Neural cell (in vitro differentiated cells): Measurements from ENCODE around the gene PLP1.

Source experiments
- CTCF ChIP-seq: fragments of 450-650 bp; IDR thresholded peaks from 2 replicates; pipeline ENCODE4 v1.5.1; 2014; ENCODE audit warnings: antibody characterized with exemption, mild to moderate bottlenecking, moderate library complexity; ENCODE audit not compliant: poor library complexity, severe bottlenecking
- EP300 ChIP-seq: fragments of 450-650 bp; conservative IDR thresholded peaks from 2 replicates; pipeline ENCODE4 v1.6.1; 2014; ENCODE audit warnings: antibody characterized with exemption, mild to moderate bottlenecking, moderate library complexity; ENCODE audit not compliant: poor library complexity, severe bottlenecking
- EZH2 ChIP-seq: fragments of 200-600, 300-800 bp; shearing (Covaris generic), sonication (generic); IDR thresholded peaks from 2 replicates; pipeline ENCODE4 v1.6.1; 2014; ENCODE audit warnings: antibody characterized with exemption, low read length, borderline replicate concordance, mild to moderate bottlenecking; ENCODE audit not compliant: insufficient read depth, poor library complexity, severe bottlenecking
- POLR2AphosphoS5 ChIP-seq: IDR thresholded peaks from 2 replicates; pipeline ENCODE4 v1.6.1; 2012
- RAD21 ChIP-seq: fragments of 450-650 bp; conservative IDR thresholded peaks from 2 replicates; pipeline ENCODE4 v1.6.1; 2014; ENCODE audit warnings: antibody characterized with exemption, mild to moderate bottlenecking, moderate library complexity
- TAF1 ChIP-seq: IDR thresholded peaks from 2 replicates; pipeline ENCODE4 v1.6.1; 2012; ENCODE audit warnings: low read depth
- TF ChIP-seq, protein P1 (sequence below): IDR thresholded peaks from 2 replicates; pipeline ENCODE4 v1.6.1; 2012; ENCODE audit warnings: borderline replicate concordance

DNA sequence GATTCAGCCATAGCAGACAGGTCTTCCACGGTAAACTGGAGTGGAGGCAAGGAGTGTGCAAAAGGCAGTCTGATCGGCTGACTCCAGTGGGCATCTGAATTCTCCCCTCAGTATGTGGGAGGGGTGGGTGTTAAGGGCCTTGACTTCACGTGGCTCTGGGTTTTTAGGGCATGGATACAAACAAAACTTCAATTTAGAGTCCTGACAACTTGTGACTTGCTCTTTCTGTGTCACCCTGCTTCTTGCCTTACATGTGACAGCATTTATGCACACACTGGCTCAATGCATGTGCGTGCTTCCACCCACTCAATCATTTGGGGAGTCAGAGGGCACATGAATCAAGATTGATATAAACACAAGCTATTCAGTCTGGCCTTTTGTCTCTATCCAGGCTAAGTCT is 17.5 kb downstream of the PLP1 start:
- no peak for TF ChIP-seq CTCF
- TF ChIP-seq EP300, result no peak
- TF ChIP-seq TAF1, result no peak
- TF ChIP-seq RAD21, result no peak
- TF ChIP-seq, protein P1, sequence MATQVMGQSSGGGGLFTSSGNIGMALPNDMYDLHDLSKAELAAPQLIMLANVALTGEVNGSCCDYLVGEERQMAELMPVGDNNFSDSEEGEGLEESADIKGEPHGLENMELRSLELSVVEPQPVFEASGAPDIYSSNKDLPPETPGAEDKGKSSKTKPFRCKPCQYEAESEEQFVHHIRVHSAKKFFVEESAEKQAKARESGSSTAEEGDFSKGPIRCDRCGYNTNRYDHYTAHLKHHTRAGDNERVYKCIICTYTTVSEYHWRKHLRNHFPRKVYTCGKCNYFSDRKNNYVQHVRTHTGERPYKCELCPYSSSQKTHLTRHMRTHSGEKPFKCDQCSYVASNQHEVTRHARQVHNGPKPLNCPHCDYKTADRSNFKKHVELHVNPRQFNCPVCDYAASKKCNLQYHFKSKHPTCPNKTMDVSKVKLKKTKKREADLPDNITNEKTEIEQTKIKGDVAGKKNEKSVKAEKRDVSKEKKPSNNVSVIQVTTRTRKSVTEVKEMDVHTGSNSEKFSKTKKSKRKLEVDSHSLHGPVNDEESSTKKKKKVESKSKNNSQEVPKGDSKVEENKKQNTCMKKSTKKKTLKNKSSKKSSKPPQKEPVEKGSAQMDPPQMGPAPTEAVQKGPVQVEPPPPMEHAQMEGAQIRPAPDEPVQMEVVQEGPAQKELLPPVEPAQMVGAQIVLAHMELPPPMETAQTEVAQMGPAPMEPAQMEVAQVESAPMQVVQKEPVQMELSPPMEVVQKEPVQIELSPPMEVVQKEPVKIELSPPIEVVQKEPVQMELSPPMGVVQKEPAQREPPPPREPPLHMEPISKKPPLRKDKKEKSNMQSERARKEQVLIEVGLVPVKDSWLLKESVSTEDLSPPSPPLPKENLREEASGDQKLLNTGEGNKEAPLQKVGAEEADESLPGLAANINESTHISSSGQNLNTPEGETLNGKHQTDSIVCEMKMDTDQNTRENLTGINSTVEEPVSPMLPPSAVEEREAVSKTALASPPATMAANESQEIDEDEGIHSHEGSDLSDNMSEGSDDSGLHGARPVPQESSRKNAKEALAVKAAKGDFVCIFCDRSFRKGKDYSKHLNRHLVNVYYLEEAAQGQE, result no peak
- TF ChIP-seq POLR2AphosphoS5, result no peak
- TF ChIP-seq EZH2, result no peak
